H1 (cell line): ENCODE data around the gene PSKH1. TPM values are rescaled to one million over a fixed set of nuclear protein-coding genes. Genes with fewer than 3 reads are reported as not detected.

Source experiments
- GTF2F1 ChIP-seq: IDR thresholded peaks from 2 replicates; pipeline ENCODE4 v1.6.1; 2012; ENCODE audit warnings: low read depth, low read length, improper control_type of control experiment, borderline replicate concordance
- SAP30 ChIP-seq: fragments of 300-600 bp; sonication (generic); IDR thresholded peaks from 2 replicates; pipeline ENCODE4 v1.7.1; 2012; ENCODE audit warnings: low read length, moderate library complexity, mild to moderate bottlenecking, inconsistent platforms; ENCODE audit not compliant: insufficient read depth, insufficient replicate concordance
- SIX5 ChIP-seq: IDR thresholded peaks from 2 replicates; pipeline ENCODE4 v1.6.1; 2011; ENCODE audit warnings: mild to moderate bottlenecking, low read depth, low read length
- polyA plus RNA-seq, 7 experiments: library from polyadenylated mRNA; depleted of rRNA in 3 of 7; stranded (reverse) in 5 of 7; unstranded in 2 of 7; fragments of >200 nt in 5 of 7; fragments of 200-250 nt in 2 of 7; gene quantifications; 1 replicate in 5 of 7; 2 replicates in 1 of 7; 4 replicates in 1 of 7; pipeline versions ENCODE4 v1.2.1 to v1.2.3, GENCODE V29; 2011 to 2013; ENCODE audit warnings: missing spikeins in 2 of 7, mixed read lengths in 2 of 7
- total RNA-seq: library from RNA; stranded (reverse); fragmentation: NEBNext Ultra II Directional; extraction: Animal tissue kit (Norgen Biotek cat#: 25700); gene quantifications from 2 replicates; pipeline ENCODE4 v1.2.1, GENCODE V29; 2021

Gene PSKH1
- total and polyA plus RNA-seq, 2 of the 8 experiments (the other 6 are each of a cell fraction or from before 2014, with no cell fraction given) = 24.8 to 51.0 TPM

GRCh38 chr16:67861877-67862276 lies 31.2 kb upstream of the PSKH1 start (continued):
- TF ChIP-seq SIX5 (no peak), SAP30 (no peak), GTF2F1 (no peak)
